CD14-positive monocyte (primary cell): Measurements from ENCODE around the gene ATP10D. TPM values are rescaled to one million over a fixed set of nuclear protein-coding genes. Genes with fewer than 3 reads are reported as not detected.

Experiments used
- DNase-seq, 3 donors: peaks; one replicate each; pipeline ENCODE4 v3.0.0-alpha.2; 2011 to 2022
- H2AFZ ChIP-seq: 2 replicates; pipeline ENCODE4 v1.6.0; 2012; ENCODE audit warnings: mild to moderate bottlenecking, low read depth, low read length, inconsistent platforms; ENCODE audit not compliant: insufficient read depth, poor library complexity, severe bottlenecking
- H3K27ac ChIP-seq, 2 donors: 1 replicate in 1 of 2; 2 replicates in 1 of 2; pipeline ENCODE4 v1.5.1; 2012 to 2013; ENCODE audit warnings: low read length in 2 of 2, control low read depth in 1 of 2, inconsistent platforms in 1 of 2, low read depth in 1 of 2, mild to moderate bottlenecking in 1 of 2
- H3K27me3 ChIP-seq, 2 donors: one replicate each; pipeline versions ENCODE4 v1.6.0 to v1.6.1; 2011 to 2013; ENCODE audit warnings: low read length in 2 of 2; ENCODE audit not compliant: control insufficient read depth in 2 of 2, insufficient read depth in 2 of 2
- H3K36me3 ChIP-seq, 2 donors: replicated peaks in 1 of 2; 1 replicate in 1 of 2; 2 replicates in 1 of 2; pipeline versions ENCODE4 v1.5.1 to v1.6.1; 2012 to 2013; ENCODE audit warnings: low read length in 2 of 2, control low read depth in 1 of 2, inconsistent platforms in 1 of 2, mild to moderate bottlenecking in 1 of 2; ENCODE audit not compliant: insufficient read depth in 2 of 2, control insufficient read depth in 1 of 2
- H3K4me1 ChIP-seq, 2 donors: 1 replicate in 1 of 2; 2 replicates in 1 of 2; pipeline versions ENCODE4 v1.5.1 to v1.6.1; 2012 to 2013; ENCODE audit warnings: low read length in 2 of 2, control low read depth in 1 of 2, inconsistent platforms in 1 of 2, mild to moderate bottlenecking in 1 of 2, moderate library complexity in 1 of 2; ENCODE audit not compliant: insufficient read depth in 2 of 2, control insufficient read depth in 1 of 2
- H3K4me2 ChIP-seq: replicated peaks from 2 replicates; pipeline ENCODE3; 2012; ENCODE audit warnings: low read length, moderate library complexity, mild to moderate bottlenecking; ENCODE audit not compliant: poor library complexity, severe bottlenecking; ENCODE audit errors: extremely low read depth
- H3K4me3 ChIP-seq, 3 experiments: fragments of 200-600 bp in 1 of 3; sonication (generic) in 1 of 3; replicated peaks in 1 of 3; 1 replicate in 2 of 3; 2 replicates in 1 of 3; pipeline ENCODE4 v1.5.1; 2011 to 2013; ENCODE audit warnings: low read length in 3 of 3, mild to moderate bottlenecking in 3 of 3, control low read depth in 2 of 3, low read depth in 2 of 3, inconsistent platforms in 1 of 3, moderate library complexity in 1 of 3
- H3K79me2 ChIP-seq: 2 replicates; pipeline ENCODE4 v1.6.0; 2012; ENCODE audit warnings: mild to moderate bottlenecking, control low read depth, inconsistent platforms, low read length, moderate library complexity; ENCODE audit not compliant: insufficient read depth
- H3K9ac ChIP-seq: 2 replicates; pipeline ENCODE4 v1.6.0; 2017; ENCODE audit warnings: low read length, mild to moderate bottlenecking; ENCODE audit not compliant: insufficient read depth, poor library complexity, severe bottlenecking
- H3K9me3 ChIP-seq, 2 donors: replicated peaks in 1 of 2; 1 replicate in 1 of 2; 2 replicates in 1 of 2; pipeline versions ENCODE4 v1.5.1 to v1.6.1; 2012 to 2013; ENCODE audit warnings: low read length in 2 of 2, control low read depth in 1 of 2; ENCODE audit not compliant: control insufficient read depth in 1 of 2, insufficient read depth in 1 of 2
- H4K20me1 ChIP-seq: 2 replicates; pipeline ENCODE4 v1.6.0; 2012; ENCODE audit warnings: mild to moderate bottlenecking, low read length, control low read depth, moderate library complexity; ENCODE audit not compliant: insufficient read depth
- H3K27ac Mint-ChIP-seq, 7 donors: one replicate each; pipeline ENCODE4 v1.8.0; 2020; ENCODE audit warnings: mild to moderate bottlenecking in 7 of 7, mixed read lengths in 7 of 7, moderate library complexity in 6 of 7, inconsistent platforms in 2 of 7
- H3K27me3 Mint-ChIP-seq, 3 donors: one replicate each; pipeline ENCODE4 v1.8.0; 2021 to 2022; ENCODE audit warnings: low read depth in 3 of 3, mild to moderate bottlenecking in 3 of 3, mixed read lengths in 3 of 3, moderate library complexity in 3 of 3, inconsistent platforms in 1 of 3
- H3K36me3 Mint-ChIP-seq, 2 donors: one replicate each; pipeline ENCODE4 v1.8.0; 2020; ENCODE audit warnings: mixed read lengths in 2 of 2, inconsistent platforms in 1 of 2, mild to moderate bottlenecking in 1 of 2
- H3K4me1 Mint-ChIP-seq: one replicate; pipeline ENCODE4 v1.8.0; 2020; ENCODE audit warnings: mild to moderate bottlenecking, mixed read lengths
- H3K4me3 Mint-ChIP-seq, 2 donors: one replicate each; pipeline ENCODE4 v1.8.0; 2020; ENCODE audit warnings: mild to moderate bottlenecking in 2 of 2, mixed read lengths in 2 of 2, moderate library complexity in 1 of 2
- H3K9me3 Mint-ChIP-seq, 7 donors: one replicate each; pipeline ENCODE4 v1.8.0; 2020 to 2022; ENCODE audit warnings: mixed read lengths in 7 of 7, mild to moderate bottlenecking in 6 of 7, moderate library complexity in 6 of 7, inconsistent platforms in 2 of 7
- CTCF ChIP-seq: fragments of 200-600 bp; IDR thresholded peaks from one replicate; pipeline ENCODE4 v1.8.0; 2022; ENCODE audit warnings: antibody characterized with exemption, mild to moderate bottlenecking
- whole genome bisulfite sequencing: methylation state at CpG from one replicate; pipeline ENCODE4 v1.1.5; 2013; ENCODE audit warnings: missing lambda C conversion rate; ENCODE audit not compliant: insufficient coverage; 5-methylcytosine and 5-hydroxymethylcytosine counted together
- intact Hi-C, 2 donors: fragments of 100-400 bp; cut with micrococcal nuclease; formaldehyde crosslinking; loops; one replicate each; pipeline versions ENCODE4 v1.15.0 to v1.15.1; 2023
- polyA plus RNA-seq, 3 donors: library from polyadenylated mRNA; depleted of rRNA in 1 of 3; unstranded in 2 of 3; stranded (reverse) in 1 of 3; fragments of 300-500 nt in 2 of 3; fragments of >200 nt in 1 of 3; fragmentation: Illumina TruSeq in 2 of 3; gene quantifications; 1 replicate in 2 of 3; 2 replicates in 1 of 3; pipeline ENCODE4 v1.2.3, GENCODE V29; 2012 to 2021

Gene ATP10D
- polyA plus RNA-seq, 3 donors: 8.4 to 16.9 (median 14.1) TPM

- H3K4me3 Mint-ChIP-seq: no peak overlapping the region
- Histone ChIP-seq H4K20me1 (no peaks in the 10 kb centered on the region), H3K4me3 (no peak overlapping the region), H3K79me2 (peaks cover 13% of the 10 kb centered on the region), H3K9ac (no peak overlapping the region), H3K9me3 (no peaks in the 10 kb centered on the region), H3K27ac (no peak overlapping the region), H2AFZ (no peak overlapping the region), H3K4me1 (peaks cover 9 to 16% of the 10 kb centered on the region in 2 donors), H3K4me2 (no peak overlapping the region), H3K27me3 (no peaks in the 10 kb centered on the region), H3K36me3 (peaks cover 0 to 5% of the 10 kb centered on the region in 2 donors)
- H3K36me3 Mint-ChIP-seq: peaks cover 0 to 16% of the 10 kb centered on the region in 2 donors
- peaks cover 0 to 5% (median 0%) of the 10 kb centered on the region in 7 donors for H3K9me3 Mint-ChIP-seq
- peak overlapping the region in 1 of 7 donors; percentile 15 for H3K27ac Mint-ChIP-seq
- intact Hi-C loops: no loop called here
- H3K4me1 Mint-ChIP-seq: peaks cover 14% of the 10 kb centered on the region
- WGBS: no CpG with 5 or more reads among the region's 3 CpGs
- no peak for TF ChIP-seq CTCF
- DNase-seq: no peak
- peaks cover 0 to 2% (median 2%) of the 10 kb centered on the region in 3 donors for H3K27me3 Mint-ChIP-seq
These were observed 20.6 kb downstream of the ATP10D start for GRCh38 chr4:47505666-47506065.

GRCh38 chr4:47510506-47511143 is 25.6 kb downstream of the ATP10D start:
- H3K27me3 Mint-ChIP-seq: peaks cover 0 to 2% (median 2%) of the 10 kb centered on the region in 3 donors
- H3K79me2 ChIP-seq: peaks cover 18% of the 10 kb centered on the region
- H3K4me1 Mint-ChIP-seq: peaks cover 15% of the 10 kb centered on the region
- peaks cover 23 to 35% of the 10 kb centered on the region in 2 donors for H3K36me3 ChIP-seq
- H3K27me3 ChIP-seq: no peaks in the 10 kb centered on the region
- no peaks in the 10 kb centered on the region for H4K20me1 ChIP-seq
- no peak overlapping the region for H3K4me3 ChIP-seq
- 0% methylated on average over 1 of the region's 2 CpGs for WGBS
- TF ChIP-seq CTCF: peak; percentile 71
- H2AFZ ChIP-seq: no peak overlapping the region
- H3K9ac ChIP-seq: peak overlapping the region; percentile 62
- peaks cover 10 to 17% of the 10 kb centered on the region in 2 donors for H3K4me1 ChIP-seq
- peaks cover 30 to 33% of the 10 kb centered on the region in 2 donors for H3K36me3 Mint-ChIP-seq
- H3K4me3 Mint-ChIP-seq: no peak overlapping the region
- no peaks in the 10 kb centered on the region for H3K9me3 ChIP-seq
- peak overlapping the region; percentile 72 to 94 for H3K27ac ChIP-seq
- H3K27ac Mint-ChIP-seq: peak overlapping the region; percentile 91 to 98 (median 95)
- H3K9me3 Mint-ChIP-seq: no peaks in the 10 kb centered on the region
- H3K4me2 ChIP-seq: peak overlapping the region; percentile 37
- DNase-seq: peak; percentile 81 to 88 (median 83)
- intact Hi-C loops: loop anchor here in 1 of 2 donors (1.0 kb wide), 1 partner anchor 47 kb away; the partner anchor contains the start of gene COMMD8
